Endothelial cell of umbilical vein (primary cell): ENCODE data around the gene C3orf49. TPM values are rescaled to one million over a fixed set of nuclear protein-coding genes. Genes with fewer than 3 reads are reported as not detected.

Experiments
- BruUV-seq: library from RNA; stranded (reverse); fragments of 400-500 nt; replicated peaks from 2 replicates; lab custom pipeline; 2021; lab: Mats Ljungman, UMichigan
- CTCF ChIA-PET: fragments of 300-600, 350-600 bp; sonication (Branson Sonifier 250); formaldehyde crosslinking; loops from one replicate; lab custom pipeline; 2021; ENCODE audit warnings: antibody characterized with exemption, inconsistent platforms; lab: Charles Lee
- POLR2A ChIA-PET: fragments of 300-600, 350-600 bp; sonication (Branson Sonifier 250); formaldehyde crosslinking; loops from one replicate; lab custom pipeline; 2021; ENCODE audit warnings: antibody characterized with exemption, inconsistent platforms; lab: Charles Lee
- DNase-seq: peaks from one replicate; pipeline ENCODE4 v3.0.0-alpha.2; 2011; ENCODE audit warnings: low read depth, low spot score
- FAIRE-seq: peaks from 2 replicates; lab custom pipeline; 2011; peaks lifted over from hg19 to GRCh38; lab: Jason Lieb, UNC
- H2AFZ ChIP-seq: 2 replicates; pipeline ENCODE4 v1.6.0; 2012; ENCODE audit warnings: low read depth, low read length, control low read depth, inconsistent platforms
- H3K27ac ChIP-seq: 2 replicates; pipeline ENCODE4 v1.5.1; 2011; ENCODE audit warnings: low read depth, mild to moderate bottlenecking, control low read depth, low read length, moderate library complexity; ENCODE audit not compliant: insufficient read depth
- H3K27me3 ChIP-seq, 2 experiments: 2 replicates each; pipeline versions ENCODE4 v1.6.0 to v1.6.1; 2011; ENCODE audit warnings: low read length in 2 of 2, mixed read lengths in 1 of 2; ENCODE audit not compliant: control insufficient read depth in 2 of 2, insufficient read depth in 2 of 2
- H3K36me3 ChIP-seq, 2 experiments: 2 replicates in 1 of 2; 3 replicates in 1 of 2; pipeline ENCODE4 v1.5.1; 2011; ENCODE audit warnings: low read length in 2 of 2, mild to moderate bottlenecking in 1 of 2, moderate library complexity in 1 of 2; ENCODE audit not compliant: control insufficient read depth in 2 of 2, insufficient read depth in 2 of 2; ENCODE audit errors: extremely low read depth in 1 of 2
- H3K4me1 ChIP-seq: 3 replicates; pipeline ENCODE4 v1.5.1; 2011; ENCODE audit warnings: mild to moderate bottlenecking, low read length; ENCODE audit not compliant: control insufficient read depth, insufficient read depth; ENCODE audit errors: extremely low read depth
- H3K4me2 ChIP-seq: 2 replicates; pipeline ENCODE4 v1.6.1; 2011; ENCODE audit warnings: low read length, control low read depth, mixed read lengths; ENCODE audit not compliant: insufficient read depth
- H3K4me3 ChIP-seq, 3 experiments: fragments of 200-600 bp in 1 of 3; sonication (generic), shearing (Covaris generic) in 1 of 3; replicated peaks in 1 of 3; 2 replicates each; pipeline ENCODE4 v1.5.1; 2011 to 2016; ENCODE audit warnings: control low read depth in 3 of 3, low read length in 3 of 3, mild to moderate bottlenecking in 2 of 3, inconsistent platforms in 1 of 3, low read depth in 1 of 3, moderate library complexity in 1 of 3; ENCODE audit not compliant: insufficient read depth in 1 of 3
- H3K79me2 ChIP-seq: 2 replicates; pipeline ENCODE4 v1.6.0; 2012; ENCODE audit warnings: low read length, inconsistent platforms; ENCODE audit not compliant: control insufficient read depth, insufficient read depth
- H3K9ac ChIP-seq: replicated peaks from 2 replicates; pipeline ENCODE3; 2011; ENCODE audit warnings: low read length, control low read depth; ENCODE audit not compliant: insufficient read depth; ENCODE audit errors: extremely low read depth
- H3K9me1 ChIP-seq: replicated peaks from 3 replicates; pipeline ENCODE4 v1.6.0; 2011; ENCODE audit warnings: mild to moderate bottlenecking, low read length; ENCODE audit not compliant: control insufficient read depth, insufficient read depth; ENCODE audit errors: extremely low read depth
- H3K9me3 ChIP-seq: replicated peaks from 2 replicates; pipeline ENCODE4 v1.5.1; 2012; ENCODE audit warnings: low read length, inconsistent platforms; ENCODE audit not compliant: control insufficient read depth, insufficient read depth
- H4K20me1 ChIP-seq: replicated peaks from 2 replicates; pipeline ENCODE3; 2011; ENCODE audit warnings: mild to moderate bottlenecking, low read length; ENCODE audit not compliant: control insufficient read depth, insufficient read depth; ENCODE audit errors: extremely low read depth
- EZH2 ChIP-seq: IDR thresholded peaks from 2 replicates; pipeline ENCODE4 v1.6.1; 2012; ENCODE audit warnings: borderline replicate concordance, low read depth, mild to moderate bottlenecking, moderate library complexity, low read length, inconsistent platforms; ENCODE audit not compliant: severe bottlenecking
- FOS ChIP-seq: IDR thresholded peaks from 2 replicates; pipeline ENCODE4 v1.6.1; 2011; ENCODE audit warnings: mild to moderate bottlenecking, low read length, moderate library complexity, borderline replicate concordance; ENCODE audit not compliant: insufficient read depth
- GATA2 ChIP-seq: IDR thresholded peaks from 2 replicates; pipeline ENCODE4 v1.7.0; 2011; ENCODE audit warnings: low read depth, mild to moderate bottlenecking, moderate library complexity, mixed read lengths, low read length; ENCODE audit not compliant: insufficient read length, insufficient read depth
- JUN ChIP-seq: IDR thresholded peaks from 2 replicates; pipeline ENCODE4 v1.6.1; 2011; ENCODE audit warnings: borderline replicate concordance, low read depth; ENCODE audit not compliant: insufficient read length, insufficient read depth
- MYC ChIP-seq: IDR thresholded peaks from one replicate; pipeline ENCODE4 v1.6.1; 2011; ENCODE audit warnings: mild to moderate bottlenecking, low read depth, low read length
- POLR2A ChIP-seq: IDR thresholded peaks from 2 replicates; pipeline ENCODE4 v1.6.1; 2012; ENCODE audit warnings: low read depth, mild to moderate bottlenecking, control low read depth, low read length
- POLR2AphosphoS5 ChIP-seq: IDR thresholded peaks from 2 replicates; pipeline ENCODE4 v1.6.1; 2012; ENCODE audit warnings: low read depth, mild to moderate bottlenecking, control low read depth, low read length, moderate library complexity; ENCODE audit not compliant: insufficient read depth
- dilution Hi-C: fragments of 300-500 bp; cut with MboI; formaldehyde crosslinking; loops from one replicate; pipeline ENCODE4 v1.15.0; 2019; ENCODE audit warnings: low sequenced_read_pairs; ENCODE audit not compliant: extremely low pct_ligation_motif_present
- intact Hi-C: fragments of 100-400 bp; cut with micrococcal nuclease; formaldehyde crosslinking; loops from one replicate; pipeline ENCODE4 v1.10.0; 2022
- polyA plus RNA-seq, 4 experiments: library from polyadenylated mRNA; depleted of rRNA in 3 of 4; stranded (reverse) in 3 of 4; unstranded in 1 of 4; fragments of >200 nt; gene quantifications; 2 replicates each; pipeline versions ENCODE4 v1.2.1 to v1.2.3, GENCODE V29; 2011 to 2012; ENCODE audit warnings: missing spikeins in 1 of 4
- total RNA-seq: library from RNA; stranded (reverse); gene quantifications from 2 replicates; pipeline ENCODE4 v1.2.3, GENCODE V29; 2021
- TF ChIP-seq, protein P1 (sequence below): IDR thresholded peaks from 2 replicates; pipeline ENCODE4 v1.6.1; 2011; ENCODE audit not compliant: insufficient read depth, insufficient read length
- TF ChIP-seq, protein P2 (sequence below), 2 donors: IDR thresholded peaks; 1 replicate in 1 of 2; 2 replicates in 1 of 2; pipeline ENCODE4 v1.5.1; 2011; ENCODE audit warnings: low read length in 2 of 2, mild to moderate bottlenecking in 2 of 2, moderate library complexity in 2 of 2, control low read depth in 1 of 2, inconsistent platforms in 1 of 2, low read depth in 1 of 2; ENCODE audit not compliant: insufficient read depth in 1 of 2; ENCODE audit errors: extremely low read depth in 1 of 2

The C3orf49 gene
- total and polyA plus RNA-seq, 2 donors (not counting 3 experiments of a cell fraction or from before 2014, with no cell fraction given), result not detected

DNA sequence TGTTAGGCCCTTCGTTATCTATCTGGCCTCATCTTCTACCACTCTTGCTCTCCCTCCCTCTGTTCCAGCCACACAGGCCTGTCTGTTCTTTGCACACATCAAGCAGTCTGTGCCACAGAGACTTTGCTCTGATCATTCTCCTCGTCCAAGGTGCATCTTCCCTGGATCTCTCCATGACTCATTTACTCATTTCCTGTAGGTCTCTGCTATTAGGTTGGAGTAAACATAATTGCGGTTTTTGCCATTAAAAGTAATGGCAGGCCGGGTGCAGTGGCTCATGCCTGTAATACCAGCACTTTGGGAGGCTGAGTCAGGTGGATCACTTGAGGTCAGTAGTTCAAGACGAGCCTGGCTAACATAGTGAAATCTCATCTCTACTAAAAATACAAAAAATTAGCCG is 9.5 kb upstream of the C3orf49 start:
- H2AFZ ChIP-seq, result no peak overlapping the region
- H3K9me1 ChIP-seq, result no peaks in the 10 kb centered on the region
- H3K27me3 ChIP-seq, result no peaks in the 10 kb centered on the region
- dilution Hi-C loops (no loop called here), intact Hi-C loops (no loop called here)
- no peaks in the 10 kb centered on the region for H3K9me3 ChIP-seq
- H3K79me2 ChIP-seq, result no peaks in the 10 kb centered on the region
- H3K36me3 ChIP-seq, result no peaks in the 10 kb centered on the region
- H3K4me3 ChIP-seq, result no peak overlapping the region
- DNase-seq, result no peak
- H3K27ac ChIP-seq, result no peak overlapping the region
- no TSS peak for BruUV-seq
- H4K20me1 ChIP-seq, result no peaks in the 10 kb centered on the region
- ChIA-PET CTCF (no interaction called here), POLR2A (no interaction called here)
- peak; percentile 66 for FAIRE-seq
- H3K4me2 ChIP-seq, result no peak overlapping the region
- H3K4me1 ChIP-seq, result peaks cover 3% of the 10 kb centered on the region
- no peak overlapping the region for H3K9ac ChIP-seq
- TF ChIP-seq FOS, result no peak

DNA sequence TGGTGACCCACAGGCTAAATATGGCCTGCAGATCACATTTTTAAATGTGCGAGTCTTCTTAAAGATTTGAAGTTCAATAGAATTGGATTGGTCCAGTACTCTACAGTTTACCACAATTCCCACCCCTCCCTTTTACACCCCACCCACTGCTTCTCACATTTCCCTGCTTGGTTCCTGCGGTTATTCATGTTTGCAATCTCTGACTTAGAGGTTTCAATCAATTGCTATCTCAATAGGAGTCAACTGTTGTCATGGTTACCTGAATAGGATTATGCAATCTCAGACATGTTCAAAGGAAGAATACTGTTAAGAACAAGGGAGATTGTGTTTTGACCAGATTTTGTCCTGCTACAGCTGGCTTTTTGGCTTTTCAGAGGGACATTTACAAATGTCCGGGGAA is 4.9 kb upstream of the C3orf49 start:
- no peaks in the 10 kb centered on the region for H3K4me1 ChIP-seq
- no peak overlapping the region for H3K4me3 ChIP-seq
- H3K79me2 ChIP-seq, result no peaks in the 10 kb centered on the region
- ChIA-PET CTCF (interaction anchor here (1.4 kb wide), 1 partner anchor 465 kb away, joined by 5 read pairs; no protein-coding TSS in a partner anchor), POLR2A (no interaction called here)
- FAIRE-seq, result no peak
- no peak overlapping the region for H3K4me2 ChIP-seq
- no peak overlapping the region for H3K9ac ChIP-seq
- intact Hi-C loops, result no loop called here
- no peaks in the 10 kb centered on the region for H3K9me1 ChIP-seq
- no peak for TF ChIP-seq JUN
- TF ChIP-seq, protein P1, sequence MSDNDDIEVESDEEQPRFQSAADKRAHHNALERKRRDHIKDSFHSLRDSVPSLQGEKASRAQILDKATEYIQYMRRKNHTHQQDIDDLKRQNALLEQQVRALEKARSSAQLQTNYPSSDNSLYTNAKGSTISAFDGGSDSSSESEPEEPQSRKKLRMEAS, result no peak
- no peak for TF ChIP-seq POLR2A
- no peak for TF ChIP-seq EZH2
- no peak for TF ChIP-seq MYC
- no peak for TF ChIP-seq POLR2AphosphoS5
- TF ChIP-seq FOS, result no peak
- TF ChIP-seq GATA2, result no peak
- TF ChIP-seq, protein P2, sequence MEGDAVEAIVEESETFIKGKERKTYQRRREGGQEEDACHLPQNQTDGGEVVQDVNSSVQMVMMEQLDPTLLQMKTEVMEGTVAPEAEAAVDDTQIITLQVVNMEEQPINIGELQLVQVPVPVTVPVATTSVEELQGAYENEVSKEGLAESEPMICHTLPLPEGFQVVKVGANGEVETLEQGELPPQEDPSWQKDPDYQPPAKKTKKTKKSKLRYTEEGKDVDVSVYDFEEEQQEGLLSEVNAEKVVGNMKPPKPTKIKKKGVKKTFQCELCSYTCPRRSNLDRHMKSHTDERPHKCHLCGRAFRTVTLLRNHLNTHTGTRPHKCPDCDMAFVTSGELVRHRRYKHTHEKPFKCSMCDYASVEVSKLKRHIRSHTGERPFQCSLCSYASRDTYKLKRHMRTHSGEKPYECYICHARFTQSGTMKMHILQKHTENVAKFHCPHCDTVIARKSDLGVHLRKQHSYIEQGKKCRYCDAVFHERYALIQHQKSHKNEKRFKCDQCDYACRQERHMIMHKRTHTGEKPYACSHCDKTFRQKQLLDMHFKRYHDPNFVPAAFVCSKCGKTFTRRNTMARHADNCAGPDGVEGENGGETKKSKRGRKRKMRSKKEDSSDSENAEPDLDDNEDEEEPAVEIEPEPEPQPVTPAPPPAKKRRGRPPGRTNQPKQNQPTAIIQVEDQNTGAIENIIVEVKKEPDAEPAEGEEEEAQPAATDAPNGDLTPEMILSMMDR (IDR thresholded peaks at IDR 0.05; ENCODE audit: extremely low read depth in 1 of 2, insufficient read depth in 1 of 2, low read depth in 1 of 2, low read length in 2 of 2), result no peak
- H3K9me3 ChIP-seq, result no peaks in the 10 kb centered on the region
- no TSS peak for BruUV-seq
- H4K20me1 ChIP-seq, result no peaks in the 10 kb centered on the region
- no peaks in the 10 kb centered on the region for H3K36me3 ChIP-seq
- no peak overlapping the region for H3K27ac ChIP-seq
- no peak for DNase-seq
- dilution Hi-C loops, result no loop called here
- H2AFZ ChIP-seq, result no peak overlapping the region
- no peaks in the 10 kb centered on the region for H3K27me3 ChIP-seq
